COLO668 (cell line): Measurements from ENCODE around the gene MBOAT1.

ENCODE experiments used
- DNase-seq: peaks from one replicate; lab custom pipeline; 2025; ENCODE audit not compliant: unreplicated experiment; lab: John Stamatoyannopoulos, UW

Gene MBOAT1

DNA sequence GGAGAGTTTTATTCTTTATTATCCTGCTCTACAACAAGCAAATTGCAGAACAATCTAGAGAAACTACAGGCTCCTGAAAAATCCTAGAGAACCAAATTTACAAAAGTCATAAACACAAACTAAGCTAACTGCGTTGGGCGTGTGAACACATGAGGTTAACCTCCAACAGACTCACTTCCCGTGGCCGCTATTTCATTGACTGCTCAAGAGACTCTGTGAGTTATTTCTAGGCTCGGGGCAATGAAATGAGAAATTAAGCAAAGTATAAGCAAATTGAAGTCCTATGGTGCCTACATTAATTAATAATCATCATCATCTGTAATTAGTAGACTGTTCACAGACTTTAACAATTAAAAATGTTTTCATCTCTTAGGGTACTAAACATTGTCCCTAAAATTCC is 100.0 kb downstream of the MBOAT1 start:
- DNase-seq: no peak

DNA sequence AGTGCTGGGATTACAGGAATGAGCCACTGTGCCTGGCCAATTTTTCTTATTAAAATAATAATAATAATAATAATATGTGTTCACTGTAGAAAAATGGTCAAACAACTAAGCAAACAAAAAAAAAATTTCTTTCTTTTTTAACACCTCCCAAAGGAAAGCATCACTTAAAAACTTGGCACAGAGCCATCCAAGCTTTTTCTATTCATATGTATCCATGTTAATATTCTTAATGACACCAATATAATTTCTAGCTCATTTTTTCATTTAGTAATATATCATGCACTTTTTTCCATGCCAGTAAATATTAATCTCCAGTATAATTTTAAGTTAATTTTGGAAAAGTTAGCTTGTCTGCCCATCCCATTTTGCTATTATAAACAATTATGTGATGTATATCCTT is 101.8 kb downstream of the MBOAT1 start:
- no peak for DNase-seq

DNA sequence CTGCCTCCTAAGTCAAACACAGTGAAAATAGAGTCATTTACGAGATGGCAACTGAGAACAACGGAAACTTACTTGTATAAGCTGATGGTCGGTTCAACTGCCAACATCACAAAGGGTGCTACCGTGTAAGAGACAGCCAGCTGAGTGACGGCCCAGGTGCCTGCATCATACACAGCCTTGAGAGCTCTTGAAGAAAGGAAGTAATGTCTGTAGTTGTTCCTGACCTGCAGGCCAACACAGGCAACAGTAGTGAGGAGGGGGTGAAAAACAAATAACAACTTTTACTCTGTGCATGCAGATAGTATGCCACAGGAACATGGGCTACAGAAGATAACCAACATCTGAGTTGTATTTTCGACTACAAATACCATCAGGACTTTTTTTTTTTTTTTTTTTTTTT is 102.7 kb downstream of the MBOAT1 start:
- DNase-seq: no peak

DNA sequence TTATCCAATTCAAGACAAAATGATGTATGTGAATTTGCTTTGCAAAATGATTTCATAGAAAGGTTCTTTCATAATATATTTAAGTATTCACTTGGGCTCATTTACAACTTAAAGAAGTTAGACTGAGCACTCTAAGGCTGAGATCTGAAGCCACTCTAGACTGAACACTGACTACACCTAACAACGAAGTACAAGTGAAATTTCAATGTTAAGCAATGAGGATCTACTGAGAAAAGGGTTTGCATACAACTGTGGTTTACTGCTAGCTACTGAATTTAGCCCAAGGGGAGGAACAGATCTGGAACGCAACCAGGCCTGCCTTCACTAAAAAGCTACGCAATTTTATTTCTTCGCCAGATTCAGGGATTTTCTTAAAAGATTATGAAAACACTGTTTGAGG is 106.4 kb downstream of the MBOAT1 start:
- DNase-seq: no peak

DNA sequence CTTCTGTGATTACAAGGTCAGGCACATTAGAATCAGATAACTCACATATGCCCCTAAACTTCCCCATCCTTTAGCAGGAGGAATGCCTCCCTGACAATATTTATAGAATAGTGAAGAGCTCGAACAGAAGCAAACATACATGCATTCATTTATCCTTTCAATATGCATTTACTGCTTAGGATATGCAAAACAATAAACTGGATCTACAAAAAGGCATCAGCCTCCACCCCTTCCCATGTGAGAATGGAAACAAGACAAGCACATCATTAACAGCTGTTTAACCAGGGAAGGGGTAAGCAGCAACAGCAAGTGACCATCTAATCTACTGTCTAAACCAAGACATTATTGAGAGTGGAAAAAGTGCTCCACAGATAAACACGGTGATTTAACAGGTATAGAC is 107.6 kb downstream of the MBOAT1 start:
- no peak for DNase-seq

DNA sequence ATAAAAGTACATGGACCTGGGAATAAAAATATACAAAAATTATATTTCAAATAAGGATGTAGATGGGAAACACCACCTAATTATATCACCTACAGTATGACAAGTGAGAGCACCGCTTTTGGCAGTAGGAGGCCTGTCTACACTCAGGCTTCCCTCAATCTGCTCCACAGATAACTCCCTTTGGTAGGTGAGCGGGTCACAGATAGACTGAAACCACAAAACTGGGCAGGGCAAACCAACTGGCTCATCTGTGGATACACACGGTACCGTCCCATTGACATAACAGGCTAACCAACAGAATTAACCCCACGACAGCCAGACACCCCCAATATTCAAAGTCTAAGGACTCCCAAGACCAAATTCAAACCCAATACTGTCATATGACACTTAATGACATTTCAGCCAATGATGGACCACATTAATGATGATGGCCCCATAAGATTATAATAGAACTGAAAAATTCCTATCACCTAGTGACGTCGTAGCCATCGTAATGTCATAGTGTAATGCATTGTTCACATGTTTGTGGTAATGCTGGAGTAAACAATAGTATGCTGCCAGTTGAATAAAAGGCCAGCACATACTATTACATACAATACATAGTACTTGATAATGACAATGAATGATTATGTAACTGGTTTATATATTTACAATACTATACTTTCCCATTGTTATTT is 109.7 kb downstream of the MBOAT1 start:
- DNase-seq: no peak

DNA sequence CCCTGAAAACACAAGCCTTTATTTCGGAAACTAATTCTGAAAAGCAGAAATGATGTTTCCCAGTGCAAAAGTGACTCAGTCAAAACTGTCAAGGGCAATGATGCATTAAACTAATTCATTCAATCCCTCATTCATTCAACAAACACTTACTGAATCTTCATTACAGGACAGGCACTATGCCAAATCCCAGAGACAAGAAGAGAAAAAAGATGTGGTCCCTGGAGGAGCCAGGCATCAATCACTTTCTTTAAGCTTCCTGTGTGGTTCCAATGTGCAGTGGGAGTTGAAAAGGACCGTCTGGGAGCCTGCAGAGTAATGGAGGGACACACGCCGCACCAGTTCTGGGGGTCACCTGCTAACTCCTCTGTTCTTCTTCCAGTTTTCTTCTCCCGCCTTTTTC is 113.1 kb downstream of the MBOAT1 start:
- no peak for DNase-seq

DNA sequence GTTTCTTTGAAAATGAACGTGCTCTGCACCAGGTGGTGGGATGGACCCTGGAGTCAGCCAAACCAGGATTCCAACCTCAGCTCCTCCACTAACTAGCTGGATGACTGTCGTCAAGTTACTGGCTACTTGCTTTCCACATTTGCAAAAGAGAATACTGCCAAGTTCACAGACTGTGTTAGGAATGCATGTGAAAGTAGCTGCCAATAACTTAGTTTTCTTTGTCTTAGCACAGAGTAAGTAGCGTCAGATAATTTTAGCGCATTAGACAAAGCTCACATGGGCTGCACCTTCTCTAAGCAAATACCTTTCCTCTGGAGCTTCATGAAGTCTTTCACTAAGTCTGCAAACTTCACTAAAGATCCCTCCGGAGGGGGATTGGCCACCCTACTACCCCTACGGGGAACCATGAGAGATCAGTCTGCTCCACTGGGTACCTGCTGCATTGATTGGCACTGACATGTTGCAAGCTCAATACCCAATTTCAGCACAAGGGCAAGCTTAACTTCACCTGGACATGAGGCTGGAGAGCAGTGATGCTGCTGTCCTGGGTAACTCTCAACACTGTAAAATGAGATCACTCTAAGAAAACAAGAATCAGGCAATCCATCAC is 113.9 kb downstream of the MBOAT1 start:
- DNase-seq: no peak

DNA sequence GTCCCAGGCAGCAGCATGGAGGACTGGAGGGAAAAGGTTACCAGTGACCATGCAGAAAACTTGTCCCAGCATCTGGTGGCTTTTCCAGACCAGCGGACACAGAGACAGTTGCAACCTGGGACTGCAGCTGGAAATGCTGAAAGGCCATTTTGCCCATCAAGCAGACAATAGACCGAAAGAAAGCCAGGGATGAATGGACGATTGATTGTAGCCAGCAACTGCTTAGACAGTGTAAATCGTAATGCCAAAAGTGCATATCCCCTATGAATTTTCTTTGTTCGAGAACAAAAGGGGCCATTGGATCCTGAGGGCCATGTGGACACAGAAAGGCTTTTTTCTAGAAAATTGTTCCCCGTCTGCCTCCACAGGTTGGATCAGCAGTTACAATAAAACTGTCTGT is 115.7 kb downstream of the MBOAT1 start:
- DNase-seq: no peak

DNA sequence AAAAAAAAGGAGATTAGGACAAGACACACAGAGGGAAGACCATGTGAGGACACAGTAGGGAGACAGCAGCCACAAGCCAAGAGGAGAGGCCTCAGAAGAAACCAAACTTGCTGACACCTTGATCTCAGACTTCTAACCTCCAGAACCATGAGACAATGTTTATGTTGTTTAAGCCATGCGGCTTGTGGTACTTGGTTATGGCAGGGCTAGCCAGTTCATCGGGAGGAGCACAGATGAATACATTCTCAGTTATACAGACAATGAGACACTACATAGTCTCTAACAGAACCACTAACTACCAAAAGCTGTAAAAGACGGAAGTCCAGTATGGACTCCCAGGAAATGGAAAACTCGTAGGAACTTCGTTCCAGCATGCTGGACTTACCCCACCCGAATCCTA is 116.8 kb downstream of the MBOAT1 start:
- DNase-seq: no peak

DNA sequence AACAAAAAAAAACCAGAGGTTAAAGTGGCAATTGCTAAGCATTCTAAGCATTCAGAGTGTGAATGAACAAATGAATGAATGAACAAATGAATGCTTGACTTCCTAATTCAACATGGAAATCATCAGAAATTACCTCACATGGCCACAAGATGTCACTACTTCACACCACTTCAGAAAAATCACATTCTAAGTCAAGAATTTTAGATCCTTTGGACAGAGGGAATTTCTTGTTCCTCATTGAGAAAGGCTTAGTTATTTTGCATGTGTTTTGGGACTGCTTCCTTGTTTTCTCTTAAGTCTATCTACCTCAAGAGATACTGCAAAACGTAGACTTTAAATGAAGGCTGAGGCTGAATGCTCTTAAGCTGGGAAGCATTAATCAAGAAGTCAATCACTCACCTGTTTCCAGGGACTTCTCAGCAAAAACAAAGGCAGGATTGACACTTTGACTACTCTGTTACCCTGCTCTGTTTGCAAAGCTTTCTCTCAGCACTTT is 120.2 kb downstream of the MBOAT1 start:
- peak; percentile 6 for DNase-seq

DNA sequence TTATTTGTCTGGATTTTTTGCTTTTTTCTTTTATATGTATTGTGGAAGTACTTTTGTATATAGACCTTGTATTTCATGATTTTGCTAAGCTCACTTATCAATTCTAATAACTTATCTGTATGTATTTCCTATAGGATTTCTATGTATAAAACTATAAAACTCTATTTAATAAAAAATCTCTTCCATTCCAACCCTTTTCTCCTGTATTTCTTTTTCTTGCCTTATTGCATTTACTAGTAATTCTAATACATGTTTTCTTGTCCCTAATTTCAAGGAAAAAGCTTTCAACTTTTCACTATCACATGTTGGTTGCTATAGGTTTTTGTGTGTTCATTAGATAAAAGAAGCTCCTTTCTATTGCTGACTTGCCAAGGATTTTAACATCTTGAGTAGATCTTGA is 125.3 kb downstream of the MBOAT1 start:
- DNase-seq: no peak

DNA sequence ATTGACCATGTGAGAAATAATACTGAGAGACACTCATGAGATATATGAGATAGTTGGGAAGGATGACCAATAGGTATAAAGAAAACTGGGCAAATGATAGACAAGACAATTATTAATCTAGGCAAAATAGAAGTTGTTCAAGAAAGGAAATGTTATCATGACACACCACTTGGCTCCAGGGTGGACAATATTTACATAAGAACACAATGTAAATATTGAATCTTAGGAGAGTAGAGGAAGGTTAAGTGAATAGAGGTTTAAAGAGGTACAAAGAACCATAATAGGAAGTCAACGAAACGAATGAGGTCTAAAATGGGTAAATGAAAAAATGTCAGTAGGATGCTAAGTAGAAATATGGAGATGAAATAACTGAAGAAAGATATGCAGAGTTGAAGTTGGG is 126.5 kb downstream of the MBOAT1 start:
- DNase-seq: no peak

DNA sequence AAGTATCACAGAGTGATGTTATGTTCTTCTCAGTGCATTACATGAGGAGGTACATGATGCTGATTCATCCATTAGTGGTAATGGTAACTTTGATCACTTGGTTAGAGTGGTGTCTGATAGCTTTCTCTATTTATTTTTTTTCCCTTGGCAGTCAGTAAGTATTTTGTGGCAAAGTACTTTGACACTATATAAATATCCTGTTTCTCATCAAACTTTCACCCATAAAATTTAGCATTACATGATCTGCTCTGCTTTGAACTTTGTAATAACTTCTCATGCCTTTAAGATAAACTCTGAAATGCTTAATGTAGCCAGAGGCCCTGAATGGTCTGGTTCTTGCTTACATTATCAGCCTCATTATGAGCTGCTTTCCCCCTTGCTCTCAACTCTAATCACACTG is 127.9 kb downstream of the MBOAT1 start:
- no peak for DNase-seq

DNA sequence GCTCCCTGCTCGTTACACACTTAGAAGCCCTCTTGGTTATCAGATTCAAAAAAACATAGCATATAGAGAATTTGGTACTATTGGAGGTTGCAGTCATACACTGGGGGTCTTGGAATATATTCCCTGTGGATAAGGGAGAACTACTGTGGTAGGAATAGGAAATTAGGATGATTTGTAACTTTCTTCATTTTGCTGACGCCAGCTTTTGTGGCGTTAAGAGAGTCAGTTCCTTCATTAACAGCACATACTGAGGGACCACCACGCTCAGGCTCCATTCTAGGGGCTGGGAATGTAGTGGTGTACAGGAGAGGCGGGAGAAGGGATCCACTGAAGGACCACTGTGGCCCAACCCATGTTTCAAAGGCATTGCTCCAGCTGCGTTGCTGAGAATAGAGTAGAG is 140.3 kb downstream of the MBOAT1 start:
- no peak for DNase-seq

DNA sequence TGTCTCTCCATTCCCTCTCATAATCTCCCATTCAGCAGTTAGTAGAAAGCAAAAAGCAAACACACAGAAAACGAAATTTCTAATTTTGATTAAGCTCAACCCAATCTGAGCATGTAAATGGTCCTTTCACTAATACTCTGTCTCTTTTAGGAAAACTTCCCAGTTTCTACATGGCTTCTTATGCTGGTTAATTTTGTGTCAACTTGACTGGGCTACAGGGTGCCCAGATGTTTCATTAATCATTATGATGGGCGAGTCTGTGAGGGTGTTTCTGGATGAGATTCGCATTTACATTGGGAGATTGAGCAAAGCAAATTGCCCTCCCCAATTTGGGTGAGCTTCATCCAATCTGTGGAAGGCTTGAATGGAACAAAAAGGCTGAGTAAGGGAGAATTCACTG is 142.2 kb downstream of the MBOAT1 start:
- DNase-seq: no peak

DNA sequence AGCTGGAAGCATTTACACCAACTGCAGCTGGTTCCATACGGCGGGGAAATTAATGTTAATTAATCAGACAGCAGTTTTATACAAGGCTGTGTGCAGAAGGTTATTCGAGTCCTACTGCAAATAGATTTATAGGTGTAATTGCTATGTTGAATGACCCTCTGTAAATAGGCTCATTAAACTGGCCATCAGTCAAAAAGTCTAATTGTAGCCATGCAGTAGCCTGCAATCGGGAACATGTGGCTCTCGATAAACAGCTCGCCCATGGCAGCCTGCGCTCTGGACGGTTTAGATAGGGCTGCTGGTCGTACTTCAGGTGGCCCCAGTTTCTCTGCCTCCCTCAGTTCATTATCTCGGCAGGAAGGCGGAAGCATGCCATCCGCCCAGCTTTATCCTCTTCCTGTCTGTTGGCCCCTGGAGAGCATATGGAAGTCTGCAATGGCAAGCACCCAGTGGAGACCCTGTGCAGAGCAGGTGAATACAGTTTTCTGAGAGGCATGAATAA is 143.2 kb downstream of the MBOAT1 start:
- no peak for DNase-seq

DNA sequence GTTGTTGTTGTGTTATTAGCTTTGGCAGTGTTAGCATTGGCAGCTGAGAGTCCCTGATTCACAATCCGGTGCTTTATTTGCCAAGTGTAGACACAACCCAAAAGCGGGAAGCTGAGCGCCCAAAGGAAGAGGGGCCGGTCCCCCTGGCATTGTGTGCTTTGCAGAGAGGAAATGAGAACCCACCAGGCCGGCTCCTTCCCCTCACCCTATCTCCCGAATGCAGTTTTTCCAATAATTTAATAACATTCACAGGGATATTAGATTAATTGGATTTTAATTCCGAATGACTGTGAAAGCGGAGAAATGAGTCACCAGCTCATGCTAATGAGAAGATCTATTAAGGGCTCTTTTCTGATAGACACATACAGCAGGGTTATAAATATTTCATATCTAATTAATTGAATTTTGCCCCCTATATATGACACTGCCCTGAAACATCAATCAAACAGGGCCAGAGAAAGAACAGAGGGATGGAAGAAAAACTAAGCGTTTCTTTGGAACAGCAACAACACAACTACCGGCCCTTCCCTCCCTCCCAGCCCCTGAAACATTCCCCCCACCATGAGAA is 143.8 kb downstream of the MBOAT1 start:
- DNase-seq: no peak

DNA sequence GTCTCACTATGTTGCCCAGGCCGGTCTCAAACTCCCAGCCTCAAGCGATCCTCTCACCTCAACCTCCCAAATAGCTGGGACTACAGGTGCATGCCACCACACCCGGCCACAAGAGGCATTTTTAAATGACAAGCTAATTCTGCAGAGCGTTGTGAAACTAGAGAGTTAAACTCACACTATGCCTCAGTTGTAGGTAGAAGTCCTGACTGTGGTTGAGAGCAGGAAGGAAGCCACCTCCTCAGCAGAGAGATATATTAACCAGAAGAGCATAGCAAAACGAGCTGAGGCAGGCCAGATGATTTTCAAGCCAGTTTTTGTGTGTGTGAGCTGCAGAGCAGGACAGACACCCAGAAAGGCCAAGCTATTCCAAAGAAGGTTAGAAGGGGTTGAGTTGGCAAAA is 150.3 kb downstream of the MBOAT1 start:
- no peak for DNase-seq

DNA sequence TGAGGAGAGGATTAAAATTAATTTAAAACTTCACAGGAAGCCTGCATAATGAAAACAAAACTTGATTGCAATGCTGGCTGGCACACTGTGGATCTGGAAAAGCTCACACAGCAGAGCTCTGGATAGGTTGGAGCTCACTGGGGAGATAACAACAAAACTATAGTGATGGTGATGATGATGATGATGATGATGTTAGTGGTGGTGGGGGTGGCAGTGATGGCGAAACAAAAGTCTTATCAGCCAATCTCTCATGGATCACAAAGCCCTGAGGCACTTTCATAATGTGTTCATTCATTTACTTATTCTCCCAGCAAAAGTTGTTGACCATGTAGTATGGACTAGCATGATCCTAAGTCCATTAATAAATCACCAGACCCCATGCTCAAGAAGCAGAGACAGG is 152.0 kb downstream of the MBOAT1 start:
- DNase-seq: no peak

DNA sequence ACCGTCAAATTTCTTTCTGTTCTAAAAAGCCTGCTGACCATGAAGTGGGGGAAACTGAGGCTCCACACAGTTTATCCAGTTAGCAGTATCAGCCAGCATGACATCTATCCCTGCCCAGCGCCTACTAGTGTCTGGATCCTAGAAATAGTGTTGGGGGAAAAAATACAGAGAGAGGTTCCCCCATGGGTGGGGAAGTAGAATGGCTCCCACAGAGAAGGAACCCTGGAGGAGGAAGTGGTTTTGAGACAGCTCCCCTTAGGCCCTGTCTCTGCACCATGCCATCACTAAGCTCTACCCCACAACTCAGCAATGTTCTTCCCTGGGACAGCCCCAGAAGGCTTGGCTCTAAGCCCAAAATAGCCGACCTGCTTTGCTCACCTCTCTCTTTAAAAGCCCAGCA is 153.4 kb downstream of the MBOAT1 start:
- no peak for DNase-seq

DNA sequence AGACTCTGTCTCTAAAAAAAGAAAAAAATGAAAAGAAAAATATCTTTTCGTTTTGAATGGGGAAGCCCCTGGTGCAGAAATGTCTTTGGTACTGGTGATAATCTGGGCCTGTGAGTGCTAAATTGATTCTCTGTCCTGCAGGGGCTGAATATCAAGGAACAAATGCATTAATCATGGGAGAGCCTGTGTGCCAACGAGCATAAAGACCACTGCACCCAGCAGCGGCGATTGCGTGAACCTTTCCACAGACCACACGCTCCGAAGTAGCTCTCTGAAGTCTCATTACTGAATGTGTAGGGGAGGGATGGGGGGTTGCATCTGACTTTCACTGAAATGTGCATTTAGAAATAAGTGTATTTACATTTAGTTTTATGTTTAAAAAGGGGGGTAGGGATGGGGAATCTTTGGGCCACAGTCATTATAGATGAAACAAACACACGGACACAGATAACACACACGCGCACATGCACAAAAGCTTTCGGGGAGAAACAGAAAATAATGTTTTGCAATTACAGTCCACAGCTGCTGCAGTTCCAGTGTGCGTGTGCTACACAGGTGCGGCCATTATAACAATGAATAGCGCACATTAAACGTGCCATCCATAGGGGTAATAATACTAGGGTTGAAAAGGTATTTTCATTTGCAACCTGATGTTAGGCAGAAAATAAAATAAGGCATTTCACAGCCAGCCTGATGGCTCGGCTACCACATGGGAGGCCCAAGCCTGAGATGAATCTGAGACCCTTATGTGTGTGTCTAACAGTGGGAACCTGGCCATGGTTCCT is 154.0 kb downstream of the MBOAT1 start:
- no peak for DNase-seq
